HEK293 (cell line): ENCODE measurements around the gene PPP1CC.
A peak's percentile ranks its signal among the peaks of the same experiment; 100 is the strongest.

Experiments
- CTCF ChIA-PET: fragments of 350-600 bp; formaldehyde crosslinking; extraction: SDS; loops from one replicate; lab custom pipeline; 2021; ENCODE audit warnings: antibody characterized with exemption; lab: Yijun Ruan, JAX
- POLR2A ChIA-PET: fragments of 300-600 bp; formaldehyde crosslinking; extraction: SDS; loops from one replicate; lab custom pipeline; 2020; ENCODE audit warnings: antibody characterized with exemption, inconsistent platforms; lab: Yijun Ruan, JAX
- H3K27ac ChIP-seq: fragments of 200-500 bp; sonication (Bioruptor generic); 2 replicates; pipeline ENCODE4 v1.5.1; 2014; ENCODE audit warnings: low read depth, low read length, control low read depth, inconsistent platforms; ENCODE audit errors: extremely low read depth
- H3K36me3 ChIP-seq, 2 experiments: fragments of 200-500 bp in 1 of 2; sonication (Bioruptor generic) in 1 of 2; 1 replicate in 1 of 2; 2 replicates in 1 of 2; pipeline ENCODE4 v1.5.1; 2014 to 2017; ENCODE audit warnings: inconsistent platforms in 2 of 2, low read length in 2 of 2; ENCODE audit not compliant: control insufficient read depth in 2 of 2, insufficient read depth in 1 of 2
- H3K4me1 ChIP-seq: fragments of 200-500 bp; sonication (Bioruptor generic); 2 replicates; pipeline ENCODE4 v1.5.1; 2014; ENCODE audit warnings: mild to moderate bottlenecking, low read length, inconsistent platforms; ENCODE audit not compliant: control insufficient read depth, insufficient read depth
- H3K4me3 ChIP-seq: 2 replicates; pipeline ENCODE4 v1.5.1; 2011; ENCODE audit warnings: low read depth, mild to moderate bottlenecking, control low read depth, low read length, moderate library complexity
- H3K9me3 ChIP-seq: fragments of 200-500 bp; sonication (Bioruptor generic); 2 replicates; pipeline ENCODE4 v1.5.1; 2014; ENCODE audit warnings: low read depth, low read length, inconsistent platforms; ENCODE audit not compliant: control insufficient read depth, insufficient read depth
- FEZF1 ChIP-seq: fragments of 450-650 bp; formaldehyde crosslinking; IDR thresholded peaks from 2 replicates; pipeline ENCODE4 v1.5.1; 2016; ENCODE audit warnings: missing biosample characterization, missing genetic modification characterization
- KLF10 ChIP-seq: fragments of 450-650 bp; IDR thresholded peaks from 2 replicates; pipeline ENCODE4 v1.5.1; 2018; ENCODE audit warnings: missing biosample characterization, mild to moderate bottlenecking, missing genetic modification characterization
- PRDM1 ChIP-seq: fragments of 450-650 bp; formaldehyde crosslinking; IDR thresholded peaks from 2 replicates; pipeline ENCODE4; 2016; ENCODE audit warnings: missing biosample characterization, missing genetic modification characterization
- ZBTB17 ChIP-seq: fragments of 450-650 bp; formaldehyde crosslinking; IDR thresholded peaks from 2 replicates; pipeline ENCODE4 v1.5.1; 2016; ENCODE audit warnings: missing biosample characterization, missing genetic modification characterization
- ZFHX2 ChIP-seq: fragments of 450-650 bp; formaldehyde crosslinking; conservative IDR thresholded peaks from 2 replicates; pipeline ENCODE4 v1.5.1; 2016; ENCODE audit warnings: missing biosample characterization, missing genetic modification characterization
- ZFP41 ChIP-seq: fragments of 450-650 bp; formaldehyde crosslinking; IDR thresholded peaks from 2 replicates; pipeline ENCODE4 v1.5.1; 2016; ENCODE audit warnings: missing biosample characterization, missing genetic modification characterization, borderline replicate concordance
- ZNF114 ChIP-seq: fragments of 450-650 bp; formaldehyde crosslinking; IDR thresholded peaks from 2 replicates; pipeline ENCODE4 v1.5.0; 2017; ENCODE audit warnings: missing biosample characterization, missing genetic modification characterization
- ZNF138 ChIP-seq: fragments of 450-650 bp; formaldehyde crosslinking; IDR thresholded peaks from 2 replicates; pipeline ENCODE4 v1.5.1; 2016; ENCODE audit warnings: missing biosample characterization, missing genetic modification characterization, borderline replicate concordance
- ZNF175 ChIP-seq: fragments of 450-650 bp; formaldehyde crosslinking; IDR thresholded peaks from 2 replicates; pipeline ENCODE4 v1.5.1; 2016; ENCODE audit warnings: missing biosample characterization, missing genetic modification characterization
- ZNF292 ChIP-seq: fragments of 450-650 bp; formaldehyde crosslinking; IDR thresholded peaks from 2 replicates; pipeline ENCODE4 v1.5.1; 2016; ENCODE audit warnings: low read depth, missing biosample characterization, missing genetic modification characterization, borderline replicate concordance
- ZNF433 ChIP-seq: fragments of 450-650 bp; formaldehyde crosslinking; IDR thresholded peaks from 2 replicates; pipeline ENCODE4 v1.5.1; 2016; ENCODE audit warnings: missing biosample characterization, missing genetic modification characterization, low read depth
- ZNF530 ChIP-seq: fragments of 450-650 bp; formaldehyde crosslinking; IDR thresholded peaks from 2 replicates; pipeline ENCODE4 v1.5.1; 2016; ENCODE audit warnings: low read depth, missing biosample characterization, missing genetic modification characterization
- ZNF677 ChIP-seq: fragments of 450-650 bp; IDR thresholded peaks from 2 replicates; pipeline ENCODE4 v1.5.0; 2018; ENCODE audit warnings: missing biosample characterization, mild to moderate bottlenecking, missing genetic modification characterization, moderate library complexity
- ZNF776 ChIP-seq: fragments of 450-650 bp; formaldehyde crosslinking; IDR thresholded peaks from 2 replicates; pipeline ENCODE4 v1.5.0; 2017; ENCODE audit warnings: missing biosample characterization, missing genetic modification characterization, borderline replicate concordance
- ZNF785 ChIP-seq: fragments of 450-650 bp; formaldehyde crosslinking; IDR thresholded peaks from 2 replicates; pipeline ENCODE4 v1.5.1; 2016; ENCODE audit warnings: missing biosample characterization, missing genetic modification characterization
- ZNF792 ChIP-seq: fragments of 450-650 bp; formaldehyde crosslinking; IDR thresholded peaks from 2 replicates; pipeline ENCODE4 v1.5.1; 2016; ENCODE audit warnings: missing biosample characterization, missing genetic modification characterization
- TF ChIP-seq, protein P1 (sequence below): fragments of 450-650 bp; formaldehyde crosslinking; IDR thresholded peaks from 2 replicates; pipeline ENCODE4 v1.5.1; 2016; ENCODE audit warnings: missing biosample characterization, missing genetic modification characterization
- TF ChIP-seq, protein P2 (sequence below): fragments of 450-650 bp; formaldehyde crosslinking; IDR thresholded peaks from 2 replicates; pipeline ENCODE4 v1.5.1; 2017; ENCODE audit warnings: missing biosample characterization, missing genetic modification characterization
- TF ChIP-seq, protein P3 (sequence below): fragments of 450-650 bp; formaldehyde crosslinking; IDR thresholded peaks from 2 replicates; pipeline ENCODE4 v1.5.1; 2016; ENCODE audit warnings: missing biosample characterization, missing genetic modification characterization

The PPP1CC gene

DNA sequence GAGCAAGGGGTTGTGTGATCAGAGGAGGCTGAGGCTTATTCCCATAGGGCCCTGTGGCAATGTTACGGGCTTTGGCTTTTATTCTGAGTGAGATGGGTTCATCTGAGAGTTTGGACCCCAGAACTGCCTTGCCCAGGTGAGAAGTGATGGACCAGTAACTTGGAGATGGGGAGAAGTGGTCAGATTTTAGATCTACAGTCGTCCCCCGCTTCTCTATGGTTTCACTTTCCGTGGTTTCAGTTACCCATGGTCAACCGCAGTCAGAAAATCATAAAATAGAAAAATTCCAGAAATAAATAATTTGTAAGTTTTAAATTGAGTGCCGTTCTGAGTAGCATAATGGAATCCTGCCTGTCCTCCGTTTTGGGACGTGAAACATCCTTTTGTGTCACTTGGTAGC lies 40.2 kb upstream of the PPP1CC start (continued):
- TF ChIP-seq ZNF776: no peak
- TF ChIP-seq ZNF114 (tag by site-specific recombination): no peak
- TF ChIP-seq, all 188 proteins: peak for 0

DNA sequence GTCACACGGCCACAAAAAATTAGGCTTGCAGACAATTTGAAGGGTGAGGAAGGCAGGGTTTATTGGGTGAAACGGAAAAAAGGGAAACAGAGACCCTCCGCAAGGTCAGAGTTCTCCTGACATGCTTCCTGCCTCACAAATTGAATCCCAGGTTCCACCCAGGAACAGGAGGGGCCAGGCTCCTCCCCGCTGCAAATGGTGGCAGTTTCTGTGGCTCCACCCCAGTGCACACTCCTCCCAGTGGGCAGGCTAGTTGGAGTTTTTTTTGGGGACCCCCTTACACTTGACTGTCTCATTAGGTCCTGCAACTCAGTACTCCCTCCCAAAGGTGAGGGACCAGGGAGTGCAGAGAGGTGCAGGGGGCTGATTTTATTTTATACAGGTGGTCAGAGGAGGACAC lies 39.4 kb upstream of the PPP1CC start:
- CTCF ChIA-PET: no interaction called here

DNA sequence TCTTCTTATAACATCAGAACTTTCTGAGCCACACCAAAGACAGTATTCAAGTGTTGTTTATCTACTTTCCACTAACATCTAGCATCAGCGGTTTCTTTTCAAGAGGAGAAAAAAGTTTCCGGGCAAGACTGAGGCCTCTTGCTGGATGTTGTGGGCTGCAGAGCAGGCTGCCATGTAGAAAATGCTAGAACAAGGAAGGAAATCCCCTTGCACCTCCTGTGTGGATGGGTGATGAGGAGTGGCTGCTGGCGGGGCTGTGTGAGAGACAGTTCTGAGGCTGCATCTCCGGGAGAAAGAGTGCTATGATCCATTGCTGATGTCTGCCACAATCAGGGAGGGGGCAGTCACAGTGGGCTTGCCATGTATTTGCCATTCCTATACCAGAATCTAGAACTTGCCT lies 37.8 kb upstream of the PPP1CC start:
- CTCF ChIA-PET: no interaction called here
- H3K4me1 ChIP-seq: no peaks in the 10 kb centered on the region
- POLR2A ChIA-PET: no interaction called here

More for the DNA sequence above, 39.4 kb upstream of the PPP1CC start:
- no peaks in the 10 kb centered on the region for H3K9me3 ChIP-seq
- H3K4me3 ChIP-seq: no peak overlapping the region
- H3K36me3 ChIP-seq: no peaks in the 10 kb centered on the region
- POLR2A ChIA-PET: no interaction called here
- H3K27ac ChIP-seq: no peak overlapping the region
- H3K4me1 ChIP-seq: no peaks in the 10 kb centered on the region
- TF ChIP-seq ZNF175 (no peak), ZFHX2 (tag by site-specific recombination) (no peak), ZNF785 (tag by site-specific recombination) (no peak), ZNF530 (no peak), ZNF292 (tag by site-specific recombination) (no peak)
- TF ChIP-seq, protein P1, sequence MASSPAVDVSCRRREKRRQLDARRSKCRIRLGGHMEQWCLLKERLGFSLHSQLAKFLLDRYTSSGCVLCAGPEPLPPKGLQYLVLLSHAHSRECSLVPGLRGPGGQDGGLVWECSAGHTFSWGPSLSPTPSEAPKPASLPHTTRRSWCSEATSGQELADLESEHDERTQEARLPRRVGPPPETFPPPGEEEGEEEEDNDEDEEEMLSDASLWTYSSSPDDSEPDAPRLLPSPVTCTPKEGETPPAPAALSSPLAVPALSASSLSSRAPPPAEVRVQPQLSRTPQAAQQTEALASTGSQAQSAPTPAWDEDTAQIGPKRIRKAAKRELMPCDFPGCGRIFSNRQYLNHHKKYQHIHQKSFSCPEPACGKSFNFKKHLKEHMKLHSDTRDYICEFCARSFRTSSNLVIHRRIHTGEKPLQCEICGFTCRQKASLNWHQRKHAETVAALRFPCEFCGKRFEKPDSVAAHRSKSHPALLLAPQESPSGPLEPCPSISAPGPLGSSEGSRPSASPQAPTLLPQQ (tag by site-specific recombination): no peak

DNA sequence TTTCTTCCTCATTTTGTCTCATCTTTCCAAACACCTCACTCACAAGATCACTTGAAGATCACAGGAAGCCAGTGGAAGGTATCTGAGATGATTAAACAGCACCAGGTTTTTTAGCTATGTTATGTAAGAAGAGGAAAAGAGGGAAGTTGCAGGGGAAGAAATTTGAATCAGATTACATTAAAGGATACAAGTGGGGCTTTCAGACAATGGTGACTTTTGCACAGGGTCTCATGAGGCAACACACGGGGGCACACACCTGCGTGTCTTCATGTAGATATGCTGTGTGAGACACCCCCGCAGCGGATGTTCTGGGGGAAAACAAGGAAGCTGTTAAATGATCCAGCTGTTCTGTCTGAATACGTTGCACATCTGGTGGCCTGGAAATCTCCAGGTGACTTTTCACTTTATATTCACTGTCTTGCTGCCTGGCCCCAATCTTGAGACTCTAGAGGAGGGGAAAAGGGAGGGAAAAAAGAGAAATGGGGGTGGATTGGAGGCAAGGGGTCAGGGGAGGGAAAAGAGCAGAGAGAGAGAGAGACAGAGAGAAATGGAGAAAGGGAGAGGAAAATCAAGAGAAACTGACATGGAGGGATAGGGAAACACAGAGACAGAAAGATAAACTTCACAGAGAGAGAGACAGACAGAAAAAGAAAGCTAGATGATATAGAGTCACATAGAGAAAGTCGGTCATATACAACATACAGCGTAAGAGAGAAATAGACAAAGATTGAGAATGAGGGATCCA lies 36.3 kb upstream of the PPP1CC start:
- no peaks in the 10 kb centered on the region for H3K9me3 ChIP-seq
- H3K36me3 ChIP-seq: no peaks in the 10 kb centered on the region
- TF ChIP-seq ZFP41 (no peak), ZNF114 (tag by site-specific recombination) (no peak), PRDM1 (tag by site-specific recombination) (peak; percentile 66), ZNF433 (tag by site-specific recombination) (no peak)
- TF ChIP-seq, protein P2, sequence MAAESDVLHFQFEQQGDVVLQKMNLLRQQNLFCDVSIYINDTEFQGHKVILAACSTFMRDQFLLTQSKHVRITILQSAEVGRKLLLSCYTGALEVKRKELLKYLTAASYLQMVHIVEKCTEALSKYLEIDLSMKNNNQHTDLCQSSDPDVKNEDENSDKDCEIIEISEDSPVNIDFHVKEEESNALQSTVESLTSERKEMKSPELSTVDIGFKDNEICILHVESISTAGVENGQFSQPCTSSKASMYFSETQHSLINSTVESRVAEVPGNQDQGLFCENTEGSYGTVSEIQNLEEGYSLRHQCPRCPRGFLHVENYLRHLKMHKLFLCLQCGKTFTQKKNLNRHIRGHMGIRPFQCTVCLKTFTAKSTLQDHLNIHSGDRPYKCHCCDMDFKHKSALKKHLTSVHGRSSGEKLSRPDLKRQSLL (tag by site-specific recombination): no peak
- CTCF ChIA-PET: interaction anchor here (0.6 to 1.6 kb wide), 4 partner anchors 48 to 1351 kb away, joined by 3 to 7 read pairs (median 3); no protein-coding TSS in a partner anchor
- POLR2A ChIA-PET: no interaction called here
- no peak overlapping the region for H3K4me3 ChIP-seq
- no peak overlapping the region for H3K27ac ChIP-seq
- no peaks in the 10 kb centered on the region for H3K4me1 ChIP-seq

More for the DNA sequence above, 37.8 kb upstream of the PPP1CC start:
- Histone ChIP-seq H3K27ac (no peak overlapping the region), H3K36me3 (no peaks in the 10 kb centered on the region), H3K9me3 (no peaks in the 10 kb centered on the region), H3K4me3 (no peak overlapping the region)
- TF ChIP-seq ZFP41: no peak
- peak; percentile 47; the same call in 1 of the 2 replicates for TF ChIP-seq ZBTB17 (tag by site-specific recombination)

DNA sequence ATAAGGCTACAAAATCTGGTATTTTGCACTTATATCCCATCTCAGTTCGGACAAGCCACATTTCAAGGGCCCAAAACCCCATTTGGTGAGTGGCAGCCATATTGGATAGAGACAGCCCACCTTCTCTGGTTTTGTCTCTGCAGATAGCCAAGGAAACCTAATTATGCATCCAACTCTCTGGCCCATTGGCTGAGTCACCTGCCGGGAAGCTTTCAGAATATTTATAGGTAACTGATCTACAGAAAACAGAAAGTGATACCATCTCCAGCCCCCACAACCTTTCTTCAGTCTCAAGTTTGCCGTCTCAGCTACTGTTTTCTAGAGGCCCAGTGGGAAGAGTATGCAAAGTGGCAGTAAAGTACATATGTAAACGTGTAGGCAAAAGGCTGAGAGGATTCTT lies 33.7 kb upstream of the PPP1CC start:
- Histone ChIP-seq H3K4me3 (no peak overlapping the region), H3K27ac (no peak overlapping the region), H3K36me3 (no peaks in the 10 kb centered on the region), H3K4me1 (no peaks in the 10 kb centered on the region), H3K9me3 (no peaks in the 10 kb centered on the region)
- POLR2A ChIA-PET: no interaction called here
- CTCF ChIA-PET: interaction anchor here (0.6 to 1.0 kb wide), 4 partner anchors 49 to 435 kb away, joined by 3 to 5 read pairs (median 3); no protein-coding TSS in a partner anchor
- TF ChIP-seq ZNF138 (no peak), FEZF1 (tag by site-specific recombination) (no peak), ZNF677 (tag by site-specific recombination) (no peak), ZNF792 (tag by site-specific recombination) (no peak), KLF10 (tag by site-specific recombination) (no peak)
- TF ChIP-seq, protein P3, sequence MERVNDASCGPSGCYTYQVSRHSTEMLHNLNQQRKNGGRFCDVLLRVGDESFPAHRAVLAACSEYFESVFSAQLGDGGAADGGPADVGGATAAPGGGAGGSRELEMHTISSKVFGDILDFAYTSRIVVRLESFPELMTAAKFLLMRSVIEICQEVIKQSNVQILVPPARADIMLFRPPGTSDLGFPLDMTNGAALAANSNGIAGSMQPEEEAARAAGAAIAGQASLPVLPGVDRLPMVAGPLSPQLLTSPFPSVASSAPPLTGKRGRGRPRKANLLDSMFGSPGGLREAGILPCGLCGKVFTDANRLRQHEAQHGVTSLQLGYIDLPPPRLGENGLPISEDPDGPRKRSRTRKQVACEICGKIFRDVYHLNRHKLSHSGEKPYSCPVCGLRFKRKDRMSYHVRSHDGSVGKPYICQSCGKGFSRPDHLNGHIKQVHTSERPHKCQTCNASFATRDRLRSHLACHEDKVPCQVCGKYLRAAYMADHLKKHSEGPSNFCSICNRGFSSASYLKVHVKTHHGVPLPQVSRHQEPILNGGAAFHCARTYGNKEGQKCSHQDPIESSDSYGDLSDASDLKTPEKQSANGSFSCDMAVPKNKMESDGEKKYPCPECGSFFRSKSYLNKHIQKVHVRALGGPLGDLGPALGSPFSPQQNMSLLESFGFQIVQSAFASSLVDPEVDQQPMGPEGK: no peak
